Common myeloid progenitor, CD34-positive (primary cell): ENCODE measurements around the gene TMA7. TPM values are rescaled to one million over a fixed set of nuclear protein-coding genes. Genes with fewer than 3 reads are reported as not detected.
A peak's percentile ranks its signal among the peaks of the same experiment; 100 is the strongest.

Experiments
- CTCF ChIA-PET: fragments of 350-600 bp; sonication (Branson Sonifier 250); formaldehyde crosslinking; loops from one replicate; lab custom pipeline; 2021; ENCODE audit warnings: antibody characterized with exemption; lab: Charles Lee
- POLR2A ChIA-PET: fragments of 350-600 bp; sonication (Branson Sonifier 250); formaldehyde crosslinking; loops from one replicate; lab custom pipeline; 2021; ENCODE audit warnings: antibody characterized with exemption; lab: Charles Lee
- DNase-seq, 3 donors: peaks; one replicate each; pipeline versions ENCODE4 v3.0.0 to v3.0.0-alpha.2; 2013
- H3K27ac ChIP-seq, 2 experiments: 1 replicate in 1 of 2; 2 replicates in 1 of 2; pipeline ENCODE4 v1.7.0; 2013; ENCODE audit warnings: inconsistent platforms in 2 of 2, low read length in 2 of 2, mild to moderate bottlenecking in 2 of 2, low read depth in 1 of 2, moderate library complexity in 1 of 2; ENCODE audit not compliant: severe bottlenecking in 2 of 2, insufficient read depth in 1 of 2, poor library complexity in 1 of 2
- H3K27me3 ChIP-seq, 5 experiments: replicated peaks in 2 of 5; 1 replicate in 3 of 5; 2 replicates in 2 of 5; pipeline versions ENCODE4 v1.6.1 to v1.7.0; 2013; ENCODE audit warnings: low read length in 4 of 5, mild to moderate bottlenecking in 2 of 5, moderate library complexity in 2 of 5, inconsistent platforms in 1 of 5; ENCODE audit not compliant: insufficient read depth in 5 of 5, control insufficient read depth in 4 of 5
- H3K36me3 ChIP-seq, 4 experiments: 1 replicate in 2 of 4; 2 replicates in 2 of 4; pipeline versions ENCODE4 v1.6.1 to v1.7.0; 2013; ENCODE audit warnings: low read length in 3 of 4, control low read depth in 1 of 4, mild to moderate bottlenecking in 1 of 4; ENCODE audit not compliant: control insufficient read depth in 4 of 4, insufficient read depth in 4 of 4
- H3K4me1 ChIP-seq, 4 experiments: 1 replicate in 3 of 4; 2 replicates in 1 of 4; pipeline versions ENCODE4 v1.6.1 to v1.7.1; 2013; ENCODE audit warnings: low read length in 3 of 4, mild to moderate bottlenecking in 3 of 4, control low read depth in 1 of 4, inconsistent platforms in 1 of 4, moderate library complexity in 1 of 4; ENCODE audit not compliant: control insufficient read depth in 4 of 4, insufficient read depth in 4 of 4; ENCODE audit errors: control extremely low read depth in 1 of 4
- H3K4me3 ChIP-seq, 7 experiments: 1 replicate in 4 of 7; 2 replicates in 3 of 7; pipeline versions ENCODE4 v1.5.1 to v1.7.0; 2013; ENCODE audit warnings: mild to moderate bottlenecking in 7 of 7, low read length in 6 of 7, moderate library complexity in 6 of 7, inconsistent platforms in 2 of 7, low read depth in 2 of 7, control low read depth in 1 of 7; ENCODE audit not compliant: insufficient read depth in 4 of 7, control insufficient read depth in 1 of 7; ENCODE audit errors: extremely low read depth in 1 of 7
- H3K9me3 ChIP-seq, 5 experiments: 1 replicate in 4 of 5; 2 replicates in 1 of 5; pipeline versions ENCODE4 v1.6.1 to v1.7.1; 2013; ENCODE audit warnings: low read length in 4 of 5, mild to moderate bottlenecking in 2 of 5, inconsistent platforms in 1 of 5, low read depth in 1 of 5, moderate library complexity in 1 of 5; ENCODE audit not compliant: control insufficient read depth in 4 of 5, insufficient read depth in 2 of 5; ENCODE audit errors: control extremely low read depth in 1 of 5
- WGBS: methylation state at CpG from one replicate; pipeline ENCODE4 v1.1.5; 2013; ENCODE audit not compliant: insufficient coverage; 5-methylcytosine and 5-hydroxymethylcytosine counted together
- polyA plus RNA-seq: library from polyadenylated mRNA; unstranded; fragments of 120-200 nt; gene quantifications from one replicate; pipeline ENCODE4 v1.2.1, GENCODE V29; 2013

TMA7 gene
- polyA plus RNA-seq = 213 TPM

GRCh38 chr3:48439820-48440589, at the start of gene TMA7, which contains the start of gene CCDC51:
TSS of gene TMA7 (plus strand) at chr3:48440257. CDS start at chr3:48440297, 40 bp downstream.
TSS of gene CCDC51 (minus strand) at chr3:48440119. CDS start at chr3:48435128, 4,991 bp downstream.
- POLR2A ChIA-PET = interaction anchor here (0.7 to 1.4 kb wide), 4 partner anchors 12 to 252 kb away, joined by 3 to 4 read pairs (median 3); partner anchors contain the start of gene CDC25A
- Histone ChIP-seq H3K4me3 (peak within 1 kb of the TSS; percentile 71 to 99 (median 87)), H3K27me3 (no peaks in the 10 kb centered on the region), H3K4me1 (peaks cover 8 to 37% (median 22%) of the 10 kb centered on the region in 4 experiments), H3K9me3 (no peaks in the 10 kb centered on the region), H3K36me3 (peaks cover 4 to 24% (median 14%) of the 10 kb centered on the region in 4 experiments), H3K27ac (peak within 1 kb of the TSS; percentile 74 to 88)
- under 1% methylated on average over 50 of the region's 54 CpGs for WGBS
- peak; percentile 97 to 98 (median 97) for DNase-seq
- CTCF ChIA-PET = interaction anchor here (0.7 to 2.7 kb wide), 17 partner anchors 11 to 247 kb away, joined by 3 to 24 read pairs (median 4); a partner anchor contains a TSS

DNA sequence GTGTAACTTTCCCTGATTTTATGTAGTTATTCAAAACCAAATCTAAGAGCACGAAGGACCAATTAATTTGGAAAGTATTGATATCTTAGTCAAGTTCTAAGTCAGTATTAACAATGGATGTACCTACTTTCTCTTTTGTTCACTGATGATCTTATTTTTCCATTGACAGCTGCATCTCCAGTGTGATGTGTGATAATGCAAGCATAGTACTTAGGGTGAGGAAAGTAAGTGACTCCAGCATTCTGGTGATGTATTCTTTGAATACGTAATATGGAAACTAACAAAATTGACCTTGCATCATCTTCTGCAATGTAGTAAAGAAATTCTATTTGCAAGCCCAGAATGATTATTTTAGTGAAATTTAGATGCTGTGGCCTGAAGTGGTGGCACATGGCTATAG, 45.7 kb upstream of the TMA7 start:
- Histone ChIP-seq H3K36me3 (no peaks in the 10 kb centered on the region), H3K9me3 (no peaks in the 10 kb centered on the region), H3K27ac (no peak overlapping the region), H3K4me1 (peaks cover 0 to 6% (median 4%) of the 10 kb centered on the region in 4 experiments), H3K4me3 (no peak overlapping the region), H3K27me3 (no peaks in the 10 kb centered on the region)
- DNase-seq = no peak
- WGBS = 100% methylated on average over 1 of the region's 2 CpGs
- ChIA-PET POLR2A (no interaction called here), CTCF (interaction anchor here (1.2 kb wide), 1 partner anchor 41 kb away, joined by 3 read pairs; no protein-coding TSS in a partner anchor)

DNA sequence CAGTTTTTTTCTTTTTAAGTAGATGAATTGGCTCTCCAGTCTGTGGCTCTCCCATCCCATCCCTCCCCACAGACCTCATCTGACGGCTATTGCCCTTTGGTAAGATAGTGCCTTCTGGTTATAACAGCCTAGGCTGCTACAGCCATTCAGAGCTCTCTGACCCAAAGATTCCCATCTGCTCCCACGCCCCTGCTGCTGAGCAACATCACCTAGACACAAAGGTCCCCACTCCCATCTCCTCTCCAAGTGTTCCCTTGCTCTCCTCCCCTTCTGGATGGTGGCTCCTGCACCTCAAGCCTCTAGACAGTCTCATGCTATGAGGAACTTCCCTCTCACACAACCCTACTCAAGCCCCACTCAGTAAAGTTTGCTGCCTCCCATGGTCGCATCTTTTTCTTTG, 44.3 kb upstream of the TMA7 start:
- ChIA-PET POLR2A (interaction anchor here (0.6 kb wide), 1 partner anchor 31 kb away, joined by 4 read pairs; no protein-coding TSS in a partner anchor), CTCF (interaction anchor here (1.2 kb wide), 1 partner anchor 40 kb away, joined by 4 read pairs; no protein-coding TSS in a partner anchor)
- 93% methylated on average over 3 of the region's 3 CpGs for WGBS

GRCh38 chr3:48397767-48398681, 42.0 kb upstream of the TMA7 start:
- H3K27ac ChIP-seq = no peak overlapping the region
- H3K9me3 ChIP-seq = no peaks in the 10 kb centered on the region
- ChIA-PET POLR2A (no interaction called here), CTCF (interaction anchor here (4.4 to 7.4 kb wide), 2 partner anchors 36 to 125 kb away, joined by 50 to 137 read pairs; no protein-coding TSS in a partner anchor)
- no peaks in the 10 kb centered on the region for H3K36me3 ChIP-seq
- no peaks in the 10 kb centered on the region for H3K27me3 ChIP-seq
- H3K4me3 ChIP-seq = no peak overlapping the region
- 92% methylated on average over 8 of the region's 9 CpGs for WGBS
- peaks cover 0 to 6% (median 4%) of the 10 kb centered on the region in 4 experiments for H3K4me1 ChIP-seq
- no peak for DNase-seq

More for the DNA sequence above, 44.3 kb upstream of the TMA7 start:
- Histone ChIP-seq H3K4me1 (peaks cover 0 to 6% (median 4%) of the 10 kb centered on the region in 4 experiments), H3K27ac (no peak overlapping the region), H3K27me3 (no peaks in the 10 kb centered on the region), H3K36me3 (no peaks in the 10 kb centered on the region), H3K4me3 (no peak overlapping the region), H3K9me3 (no peaks in the 10 kb centered on the region)
- no peak for DNase-seq

DNA sequence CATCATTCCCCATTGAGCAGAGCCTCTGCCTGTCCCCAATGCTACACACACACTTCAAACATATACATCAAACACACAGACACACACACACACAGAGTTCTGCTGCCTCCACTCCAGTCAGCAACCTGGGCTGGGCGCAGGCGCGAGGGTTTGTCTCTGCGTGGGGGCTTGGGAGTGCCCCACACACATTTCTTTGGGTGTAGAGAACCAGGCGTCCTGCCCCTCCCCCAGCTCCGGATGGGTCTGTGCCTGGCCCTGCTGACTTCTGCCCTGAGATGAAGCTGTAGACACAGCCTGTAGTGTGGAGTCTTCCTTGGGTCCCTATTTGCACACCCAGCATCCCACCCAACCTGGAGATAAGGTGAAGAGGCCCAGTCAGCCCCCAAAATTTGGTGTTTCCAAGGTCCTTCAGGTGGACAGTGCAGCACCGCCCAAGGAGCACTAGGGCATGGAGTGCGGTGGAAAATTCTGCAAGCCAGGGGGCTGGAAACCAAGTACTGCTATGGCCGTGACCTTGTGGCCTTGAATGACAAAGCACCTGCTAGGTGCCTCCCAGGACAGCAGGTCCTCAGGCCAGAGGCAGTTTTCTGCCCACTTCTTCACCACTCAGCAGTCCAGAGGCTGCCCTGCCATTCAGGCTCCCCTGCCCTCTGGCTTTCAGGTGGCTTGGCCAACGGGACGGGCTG, 41.2 kb upstream of the TMA7 start:
- H3K27ac ChIP-seq = no peak overlapping the region
- DNase-seq = no peak
- H3K9me3 ChIP-seq = no peaks in the 10 kb centered on the region
- ChIA-PET POLR2A (interaction anchor here (0.6 kb wide), 1 partner anchor 120 kb away, joined by 4 read pairs; no protein-coding TSS in a partner anchor), CTCF (interaction anchor here (2.3 to 7.4 kb wide), 4 partner anchors 36 to 160 kb away, joined by 10 to 137 read pairs (median 30); partner anchors contain the start of genes CCDC51 and TMA7)
- WGBS = 95% methylated on average over 8 of the region's 11 CpGs
- peaks cover 0 to 6% (median 4%) of the 10 kb centered on the region in 4 experiments for H3K4me1 ChIP-seq
- H3K36me3 ChIP-seq = peaks cover 0 to under 1% (median 0%) of the 10 kb centered on the region in 4 experiments
- H3K4me3 ChIP-seq = no peak overlapping the region
- H3K27me3 ChIP-seq = no peaks in the 10 kb centered on the region
